GM12801 (cell line): ENCODE data around the gene HERC3.

Experiments
- CTCF ChIP-seq: IDR thresholded peaks from one replicate; pipeline ENCODE4 v1.5.1; 2011; ENCODE audit warnings: control low read depth; ENCODE audit not compliant: insufficient read length; ENCODE audit errors: extremely low read depth

HERC3 gene

GRCh38 chr4:88756149-88756548 lies 163.9 kb downstream of the HERC3 start:
- no peak for TF ChIP-seq CTCF

GRCh38 chr4:88757067-88757466 lies 164.8 kb downstream of the HERC3 start:
- no peak for TF ChIP-seq CTCF

GRCh38 chr4:88757776-88758175 lies 165.5 kb downstream of the HERC3 start:
- TF ChIP-seq CTCF = no peak
